Pancreas (tissue), 10 donors: ENCODE measurements around the gene COL15A1. TPM values are rescaled to one million over a fixed set of nuclear protein-coding genes. Genes with fewer than 3 reads are reported as not detected.
"Not testable (repeated sequence)": the region's sequence is repeated elsewhere in the genome, so short reads cannot be mapped to it uniquely, and the experiment has no call there.

Source experiments
- ATAC-seq, 4 donors: fragments of 200-7000 bp; cut with Tn5 transposase; one replicate each; pipeline versions ENCODE4 v1.8.0 to v1.9.1; 2020; ENCODE audit warnings: mild to moderate bottlenecking in 4 of 4, moderate library complexity in 4 of 4
- DNase-seq, 6 donors: peaks; one replicate each; pipeline ENCODE4 v3.0.0-alpha.2; 2020
- FAIRE-seq: peaks from 2 replicates; lab custom pipeline; 2012; peaks lifted over from hg19 to GRCh38; lab: Jason Lieb, UNC
- H3K27ac ChIP-seq, 4 donors: fragments of 200-600 bp; sonication (generic); 1 replicate in 3 of 4; 2 replicates in 1 of 4; pipeline versions ENCODE4 v1.5.0 to v1.8.0; 2020
- H3K27me3 ChIP-seq, 4 donors: fragments of 200-600 bp; one replicate each; pipeline ENCODE4 v1.8.0; 2021
- H3K36me3 ChIP-seq, 3 donors: fragments of 200-600 bp; sonication (generic) in 1 of 3; one replicate each; pipeline versions ENCODE4 v1.5.0 to v1.8.0; 2020 to 2021
- H3K4me1 ChIP-seq, 3 donors: fragments of 200-600 bp; one replicate each; pipeline ENCODE4 v1.8.0; 2021
- H3K4me3 ChIP-seq, 4 donors: fragments of 200-600 bp; sonication (generic) in 2 of 4; one replicate each; pipeline versions ENCODE4 v1.5.0 to v1.8.0; 2020 to 2021
- H3K9me3 ChIP-seq, 4 donors: fragments of 200-600 bp; one replicate each; pipeline ENCODE4 v1.8.0; 2021
- WGBS, 2 donors: extraction: QIAGEN DNeasy Blood & Tissue Kit; methylation state at CpG; one replicate each; pipeline ENCODE4 v1.1.7; 2013; 5-methylcytosine and 5-hydroxymethylcytosine counted together
- intact Hi-C, 3 donors: fragments of 100-400 bp; cut with DNase I; formaldehyde crosslinking; loops; one replicate each; pipeline versions ENCODE4 v1.11.1 to v1.14.2; 2022
- polyA plus RNA-seq, 2 donors: library from polyadenylated mRNA; stranded (reverse); fragments of 200-250 nt; gene quantifications; one replicate each; pipeline ENCODE4 v1.2.3, GENCODE V29; 2013
- total RNA-seq, 6 donors: library from RNA; stranded (reverse); fragmentation: NEBNext Ultra II Directional in 4 of 6; extraction: Animal tissue kit (Norgen Biotek cat#: 25700) in 4 of 6; gene quantifications; one replicate each; pipeline versions ENCODE4 v1.2.1 to v1.2.4, GENCODE V29; 2021 to 2023
- TF ChIP-seq, protein P1 (sequence below), 4 donors: fragments of 200-600 bp; sonication (generic) in 3 of 4; IDR thresholded peaks; one replicate each; pipeline versions ENCODE4 v1.5.0 to v1.8.0; 2021; ENCODE audit warnings: antibody characterized with exemption in 4 of 4
- donor health status: healthy with polysubstance abuse.
- donor health status: DM: no; HTN: no; CAD: no; lungs with moderate emphysema.
- donor health status: DM: no; HTN: no; CAD: no.
- donor health status: control.
- donor health status: control.
- donor health status: Bipolar disorder and iron deficiency.
- donor health status: DM: yes; HTN: yes; CAD: no.
- donor health status: DM: no; HTN: no; CAD: no.
- donor health status: DM: no; HTN: no; CAD: no.
- donor health status: DM: yes; HTN: yes; CAD: no.

COL15A1 gene
- total and polyA plus RNA-seq, 8 donors = 6.7 to 43.4 (median 10.4) TPM

DNA sequence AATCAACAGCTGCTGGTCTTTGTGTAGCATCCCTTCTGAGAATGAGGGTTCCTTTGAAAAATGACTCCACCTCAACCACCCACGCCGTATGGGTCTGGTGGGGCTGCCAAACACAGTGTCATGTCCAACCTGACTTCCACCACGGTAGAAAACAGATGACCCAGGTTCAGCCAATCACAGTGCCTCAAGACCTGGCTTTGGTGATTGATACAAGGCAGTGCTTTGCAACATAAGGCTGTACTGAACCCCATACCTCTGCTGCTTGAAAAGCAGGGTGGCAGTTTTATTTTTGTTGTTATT lies 149.7 kb downstream of the COL15A1 start:
- WGBS, 2 donors = 74 to 82% methylated on average over 3 of the region's 3 CpGs
- TF ChIP-seq, protein P1, sequence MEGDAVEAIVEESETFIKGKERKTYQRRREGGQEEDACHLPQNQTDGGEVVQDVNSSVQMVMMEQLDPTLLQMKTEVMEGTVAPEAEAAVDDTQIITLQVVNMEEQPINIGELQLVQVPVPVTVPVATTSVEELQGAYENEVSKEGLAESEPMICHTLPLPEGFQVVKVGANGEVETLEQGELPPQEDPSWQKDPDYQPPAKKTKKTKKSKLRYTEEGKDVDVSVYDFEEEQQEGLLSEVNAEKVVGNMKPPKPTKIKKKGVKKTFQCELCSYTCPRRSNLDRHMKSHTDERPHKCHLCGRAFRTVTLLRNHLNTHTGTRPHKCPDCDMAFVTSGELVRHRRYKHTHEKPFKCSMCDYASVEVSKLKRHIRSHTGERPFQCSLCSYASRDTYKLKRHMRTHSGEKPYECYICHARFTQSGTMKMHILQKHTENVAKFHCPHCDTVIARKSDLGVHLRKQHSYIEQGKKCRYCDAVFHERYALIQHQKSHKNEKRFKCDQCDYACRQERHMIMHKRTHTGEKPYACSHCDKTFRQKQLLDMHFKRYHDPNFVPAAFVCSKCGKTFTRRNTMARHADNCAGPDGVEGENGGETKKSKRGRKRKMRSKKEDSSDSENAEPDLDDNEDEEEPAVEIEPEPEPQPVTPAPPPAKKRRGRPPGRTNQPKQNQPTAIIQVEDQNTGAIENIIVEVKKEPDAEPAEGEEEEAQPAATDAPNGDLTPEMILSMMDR (IDR thresholded peaks at IDR 0.05) = no peak
- FAIRE-seq (no peak), ATAC-seq (no peak), DNase-seq (no peak)
- Histone ChIP-seq H3K9me3 (no peaks in the 10 kb centered on the region), H3K27ac (no peak overlapping the region), H3K36me3 (no peaks in the 10 kb centered on the region), H3K27me3 (no peaks in the 10 kb centered on the region), H3K4me3 (no peak overlapping the region), H3K4me1 (no peaks in the 10 kb centered on the region)
- intact Hi-C loops = no loop called here

DNA sequence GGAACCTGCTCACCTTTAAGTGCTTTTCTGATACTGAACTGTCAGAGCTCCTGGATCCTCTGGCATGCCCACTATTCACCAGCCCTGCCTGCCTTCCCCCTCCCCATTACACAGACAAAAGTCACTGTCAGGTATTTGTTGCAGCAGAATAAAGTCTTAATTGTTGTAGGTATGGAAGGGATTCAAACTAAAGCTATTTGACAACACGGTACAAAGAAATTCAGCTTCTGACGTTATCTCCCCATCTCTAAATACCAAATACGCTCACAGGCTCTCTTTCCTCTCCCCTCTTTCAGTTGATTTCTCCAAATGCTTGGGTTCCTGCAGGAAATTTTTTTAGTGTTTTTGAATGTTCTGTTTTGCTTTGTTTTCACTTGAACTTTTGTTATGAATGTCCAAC lies 151.9 kb downstream of the COL15A1 start:
- FAIRE-seq (no peak), ATAC-seq (no peak), DNase-seq (no peak)
- no peaks in the 10 kb centered on the region for H3K9me3 ChIP-seq
- H3K4me3 ChIP-seq = no peak overlapping the region
- no peak overlapping the region for H3K27ac ChIP-seq
- no peaks in the 10 kb centered on the region for H3K27me3 ChIP-seq
- no peaks in the 10 kb centered on the region for H3K4me1 ChIP-seq
- 67 to 80% methylated on average over 3 of the region's 3 CpGs for WGBS, 2 donors
- H3K36me3 ChIP-seq = no peaks in the 10 kb centered on the region
- TF ChIP-seq, protein P1 (IDR thresholded peaks at IDR 0.05) = no peak
- intact Hi-C loops = no loop called here

DNA sequence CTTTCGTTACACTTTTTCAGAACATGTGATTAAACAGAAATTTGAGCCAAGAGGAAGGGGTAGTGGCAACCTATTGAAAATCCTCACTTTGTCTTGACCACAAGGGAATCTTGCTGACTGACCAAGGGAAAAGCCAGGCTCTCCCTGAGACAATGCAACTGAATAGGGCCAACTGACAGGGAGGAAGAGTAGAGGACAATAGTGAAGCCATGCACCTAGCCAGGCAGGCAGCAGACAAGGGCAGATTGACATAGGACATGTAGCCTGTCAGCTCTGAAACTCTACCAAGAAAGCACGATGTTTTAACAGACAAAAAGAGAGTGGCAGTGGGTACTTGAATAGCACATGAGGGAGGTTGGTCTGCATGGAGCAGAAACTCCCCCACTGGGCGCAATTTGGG lies 152.7 kb downstream of the COL15A1 start:
- FAIRE-seq = no peak

DNA sequence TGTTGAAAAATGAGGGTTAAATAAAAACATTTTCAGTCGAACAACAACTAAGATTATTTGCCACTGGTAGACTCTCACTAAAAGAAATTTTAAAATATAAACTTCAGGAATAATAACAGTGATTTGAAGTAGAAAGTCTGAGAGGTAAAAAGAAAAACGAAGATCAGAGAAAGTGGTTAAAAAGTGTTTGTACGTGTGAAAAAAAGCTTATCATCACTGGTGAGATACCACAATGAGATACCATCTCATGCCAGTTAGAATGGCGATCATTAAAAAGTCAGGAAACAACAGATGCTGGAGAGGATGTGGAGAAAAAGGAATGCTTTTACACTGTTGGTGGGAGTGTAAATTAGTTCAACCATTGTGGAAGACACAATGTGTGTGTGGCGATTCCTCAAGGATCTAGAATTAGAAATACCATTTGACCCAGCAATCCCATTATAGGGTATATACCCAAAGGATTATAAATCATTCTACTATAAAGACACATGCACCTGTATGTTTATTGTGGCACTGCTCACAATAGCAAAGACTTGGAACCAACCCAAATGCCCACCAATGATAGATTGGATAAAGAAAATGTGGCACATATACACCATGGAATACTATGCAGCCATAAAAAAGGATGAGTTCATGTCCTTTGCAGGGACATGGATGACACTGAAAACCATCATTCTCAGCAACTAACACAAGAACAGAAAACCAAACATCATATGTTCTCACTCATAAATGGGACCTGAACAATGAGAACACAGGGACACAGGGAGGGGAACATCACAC lies 156.3 kb downstream of the COL15A1 start:
- ATAC-seq, H3K4me3 ChIP-seq, H3K27me3 ChIP-seq, intact Hi-C loops, FAIRE-seq, DNase-seq, H3K27ac ChIP-seq, H3K4me1 ChIP-seq, H3K36me3 ChIP-seq, H3K9me3 ChIP-seq: not testable (repeated sequence)
- WGBS, 2 donors = 73 to 84% methylated on average over 5 of the region's 5 CpGs

More for the DNA sequence above, 152.7 kb downstream of the COL15A1 start:
- TF ChIP-seq, protein P1 (IDR thresholded peaks at IDR 0.05) = no peak
- no peak for DNase-seq
- WGBS, 2 donors = 78 to 84% methylated on average over 3 of the region's 3 CpGs
- H3K27me3 ChIP-seq = no peaks in the 10 kb centered on the region
- H3K9me3 ChIP-seq = no peaks in the 10 kb centered on the region
- no peak overlapping the region for H3K27ac ChIP-seq
- intact Hi-C loops = no loop called here
- no peak overlapping the region for H3K4me3 ChIP-seq
- ATAC-seq = no peak
- no peaks in the 10 kb centered on the region for H3K4me1 ChIP-seq
- H3K36me3 ChIP-seq = no peaks in the 10 kb centered on the region

DNA sequence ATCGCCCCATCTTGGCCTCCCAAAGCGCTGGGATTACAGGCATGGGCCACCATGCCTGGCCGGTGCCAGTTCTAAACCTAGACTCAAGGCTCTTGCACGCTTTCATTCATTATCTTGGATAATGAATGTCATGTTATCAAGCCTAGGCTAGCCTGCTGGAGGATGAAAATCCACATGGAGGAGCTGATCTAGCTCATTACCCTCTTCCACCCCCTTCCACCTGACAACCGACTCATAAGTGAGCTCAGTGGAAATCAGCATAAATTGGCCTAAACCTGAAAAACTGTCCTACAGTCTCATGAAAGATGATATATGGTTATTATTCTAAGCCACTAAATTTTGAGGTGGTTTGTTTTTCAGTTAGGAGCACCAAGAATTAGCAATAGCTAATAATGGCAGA lies 157.6 kb downstream of the COL15A1 start:
- Histone ChIP-seq H3K27me3 (no peaks in the 10 kb centered on the region), H3K4me1 (peaks cover 0 to 8% (median 3%) of the 10 kb centered on the region in 3 donors), H3K9me3 (no peaks in the 10 kb centered on the region), H3K27ac (no peak overlapping the region), H3K4me3 (no peak overlapping the region), H3K36me3 (no peaks in the 10 kb centered on the region)
- ATAC-seq (no peak), FAIRE-seq (no peak), DNase-seq (no peak)
- TF ChIP-seq, protein P1 (IDR thresholded peaks at IDR 0.05) = no peak
- intact Hi-C loops = no loop called here
- 96% methylated on average over 5 of the region's 5 CpGs for WGBS, 2 donors
